HL-60 (cell line): ENCODE measurements around the gene WDR20.

Experiments
- DNase-seq, 2 experiments: peaks; one replicate each; pipeline ENCODE4 v3.0.0-alpha.2; 2010 to 2020; ENCODE audit warnings: low read depth in 1 of 2, low spot score in 1 of 2
- H3K27ac ChIP-seq: fragments of 250-450 bp; sonication (Bioruptor Pico); replicated peaks from 2 replicates; pipeline ENCODE4 v1.5.1; 2020; ENCODE audit warnings: mild to moderate bottlenecking, moderate library complexity
- H3K27me3 ChIP-seq: fragments of 250-450 bp; sonication (Bioruptor Pico); 2 replicates; pipeline ENCODE4 v1.5.1; 2021; ENCODE audit warnings: mild to moderate bottlenecking, moderate library complexity; ENCODE audit not compliant: insufficient read depth, poor library complexity, severe bottlenecking
- H3K4me3 ChIP-seq: replicated peaks from 2 replicates; pipeline ENCODE4 v1.5.1; 2011; ENCODE audit warnings: mild to moderate bottlenecking, control low read depth, low read length; ENCODE audit not compliant: insufficient read depth
- CTCF ChIP-seq: IDR thresholded peaks from one replicate; pipeline ENCODE4 v1.5.1; 2011; ENCODE audit warnings: low read length, control low read depth, inconsistent platforms; ENCODE audit not compliant: insufficient read depth
- GABPA ChIP-seq: IDR thresholded peaks from 2 replicates; pipeline ENCODE4 v1.6.1; 2012; ENCODE audit warnings: low read depth
- POLR2AphosphoS5 ChIP-seq: IDR thresholded peaks from 2 replicates; pipeline ENCODE4 v1.6.1; 2012; ENCODE audit warnings: low read depth
- SPI1 ChIP-seq: IDR thresholded peaks from 2 replicates; pipeline ENCODE4 v1.6.1; 2012; ENCODE audit warnings: low read depth, mild to moderate bottlenecking, borderline replicate concordance
- TF ChIP-seq, protein P1 (sequence below): IDR thresholded peaks from 2 replicates; pipeline ENCODE4 v1.6.1; 2012; ENCODE audit warnings: low read depth; ENCODE audit not compliant: insufficient replicate concordance

The WDR20 gene

GRCh38 chr14:102258136-102258535 lies 118.4 kb downstream of the WDR20 start:
- Histone ChIP-seq H3K4me3 (no peak overlapping the region), H3K27me3 (no peaks in the 10 kb centered on the region), H3K27ac (no peak overlapping the region)
- no peak for DNase-seq
- TF ChIP-seq CTCF (no peak), SPI1 (no peak), POLR2AphosphoS5 (no peak), GABPA (no peak)
- TF ChIP-seq, protein P1, sequence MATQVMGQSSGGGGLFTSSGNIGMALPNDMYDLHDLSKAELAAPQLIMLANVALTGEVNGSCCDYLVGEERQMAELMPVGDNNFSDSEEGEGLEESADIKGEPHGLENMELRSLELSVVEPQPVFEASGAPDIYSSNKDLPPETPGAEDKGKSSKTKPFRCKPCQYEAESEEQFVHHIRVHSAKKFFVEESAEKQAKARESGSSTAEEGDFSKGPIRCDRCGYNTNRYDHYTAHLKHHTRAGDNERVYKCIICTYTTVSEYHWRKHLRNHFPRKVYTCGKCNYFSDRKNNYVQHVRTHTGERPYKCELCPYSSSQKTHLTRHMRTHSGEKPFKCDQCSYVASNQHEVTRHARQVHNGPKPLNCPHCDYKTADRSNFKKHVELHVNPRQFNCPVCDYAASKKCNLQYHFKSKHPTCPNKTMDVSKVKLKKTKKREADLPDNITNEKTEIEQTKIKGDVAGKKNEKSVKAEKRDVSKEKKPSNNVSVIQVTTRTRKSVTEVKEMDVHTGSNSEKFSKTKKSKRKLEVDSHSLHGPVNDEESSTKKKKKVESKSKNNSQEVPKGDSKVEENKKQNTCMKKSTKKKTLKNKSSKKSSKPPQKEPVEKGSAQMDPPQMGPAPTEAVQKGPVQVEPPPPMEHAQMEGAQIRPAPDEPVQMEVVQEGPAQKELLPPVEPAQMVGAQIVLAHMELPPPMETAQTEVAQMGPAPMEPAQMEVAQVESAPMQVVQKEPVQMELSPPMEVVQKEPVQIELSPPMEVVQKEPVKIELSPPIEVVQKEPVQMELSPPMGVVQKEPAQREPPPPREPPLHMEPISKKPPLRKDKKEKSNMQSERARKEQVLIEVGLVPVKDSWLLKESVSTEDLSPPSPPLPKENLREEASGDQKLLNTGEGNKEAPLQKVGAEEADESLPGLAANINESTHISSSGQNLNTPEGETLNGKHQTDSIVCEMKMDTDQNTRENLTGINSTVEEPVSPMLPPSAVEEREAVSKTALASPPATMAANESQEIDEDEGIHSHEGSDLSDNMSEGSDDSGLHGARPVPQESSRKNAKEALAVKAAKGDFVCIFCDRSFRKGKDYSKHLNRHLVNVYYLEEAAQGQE = no peak
